Trophoblast cell (in vitro differentiated cells and primary cell): ENCODE results near the gene NCAM1.
A peak's percentile ranks its signal among the peaks of the same experiment; 100 is the strongest.

Source experiments
- DNase-seq, 2 donors: peaks; one replicate each; pipeline ENCODE4 v3.0.0-alpha.2; 2016
- H2AFZ ChIP-seq: 2 replicates; pipeline ENCODE4 v1.6.1; 2013; ENCODE audit warnings: low read length, moderate library complexity, mild to moderate bottlenecking; ENCODE audit not compliant: insufficient read depth, poor library complexity
- H2AK5ac ChIP-seq: 2 replicates; pipeline ENCODE4 v1.6.1; 2013; ENCODE audit warnings: mild to moderate bottlenecking, low read length
- H2BK120ac ChIP-seq: 2 replicates; pipeline ENCODE4 v1.6.1; 2013; ENCODE audit warnings: low read length, mild to moderate bottlenecking, moderate library complexity; ENCODE audit not compliant: insufficient read depth, poor library complexity
- H2BK12ac ChIP-seq: 2 replicates; pipeline ENCODE4 v1.6.1; 2013; ENCODE audit warnings: mild to moderate bottlenecking, low read length, moderate library complexity
- H2BK5ac ChIP-seq: 2 replicates; pipeline ENCODE4 v1.6.1; 2013; ENCODE audit warnings: low read length, low read depth, moderate library complexity, mild to moderate bottlenecking; ENCODE audit not compliant: poor library complexity
- H3K14ac ChIP-seq: 2 replicates; pipeline ENCODE4 v1.6.1; 2013; ENCODE audit warnings: mild to moderate bottlenecking, low read length
- H3K18ac ChIP-seq: 2 replicates; pipeline ENCODE4 v1.6.1; 2013; ENCODE audit warnings: mild to moderate bottlenecking, low read length
- H3K23ac ChIP-seq: 2 replicates; pipeline ENCODE4 v1.6.1; 2013; ENCODE audit warnings: low read length
- H3K27ac ChIP-seq: 2 replicates; pipeline ENCODE4 v1.5.1; 2013; ENCODE audit warnings: low read depth, mild to moderate bottlenecking, inconsistent platforms, low read length, moderate library complexity
- H3K27me3 ChIP-seq: 2 replicates; pipeline ENCODE4 v1.6.1; 2013; ENCODE audit warnings: inconsistent platforms, mild to moderate bottlenecking, low read length, moderate library complexity; ENCODE audit not compliant: insufficient read depth
- H3K36me3 ChIP-seq, 2 experiments: 1 replicate in 1 of 2; 2 replicates in 1 of 2; pipeline ENCODE4 v1.6.1; 2013; ENCODE audit warnings: low read length in 2 of 2, mild to moderate bottlenecking in 2 of 2, moderate library complexity in 1 of 2; ENCODE audit not compliant: insufficient read depth in 2 of 2, control insufficient read depth in 1 of 2
- H3K4ac ChIP-seq: 2 replicates; pipeline ENCODE4 v1.6.1; 2013; ENCODE audit warnings: low read depth, mild to moderate bottlenecking, low read length, moderate library complexity
- H3K4me1 ChIP-seq, 2 experiments: 1 replicate in 1 of 2; 2 replicates in 1 of 2; pipeline ENCODE4 v1.6.1; 2013; ENCODE audit warnings: low read length in 2 of 2, mild to moderate bottlenecking in 2 of 2, moderate library complexity in 1 of 2; ENCODE audit not compliant: insufficient read depth in 2 of 2, control insufficient read depth in 1 of 2
- H3K4me2 ChIP-seq: 2 replicates; pipeline ENCODE4 v1.6.1; 2013; ENCODE audit warnings: inconsistent platforms, mild to moderate bottlenecking, low read length, moderate library complexity
- H3K4me3 ChIP-seq: 2 replicates; pipeline ENCODE4 v1.5.1; 2013; ENCODE audit warnings: mild to moderate bottlenecking, low read depth, low read length, inconsistent platforms
- H3K79me1 ChIP-seq: one replicate; pipeline ENCODE4 v1.6.1; 2013; ENCODE audit warnings: low read length
- H3K79me2 ChIP-seq: 2 replicates; pipeline ENCODE4 v1.6.1; 2013; ENCODE audit warnings: low read length, mild to moderate bottlenecking; ENCODE audit not compliant: control insufficient read depth, insufficient read depth, poor library complexity
- H3K9ac ChIP-seq: 2 replicates; pipeline ENCODE4 v1.6.1; 2013; ENCODE audit warnings: mild to moderate bottlenecking, low read length
- H3K9me3 ChIP-seq: 2 replicates; pipeline ENCODE4 v1.6.1; 2013; ENCODE audit warnings: low read depth, mild to moderate bottlenecking, control low read depth, inconsistent platforms, low read length; ENCODE audit not compliant: insufficient read depth
- H4K12ac ChIP-seq: 2 replicates; pipeline ENCODE4 v1.6.1; 2013; ENCODE audit warnings: low read depth, mild to moderate bottlenecking, low read length, moderate library complexity
- H4K8ac ChIP-seq: 2 replicates; pipeline ENCODE4 v1.6.1; 2013; ENCODE audit warnings: low read depth, mild to moderate bottlenecking, low read length, moderate library complexity
- H4K91ac ChIP-seq: one replicate; pipeline ENCODE4 v1.6.1; 2013; ENCODE audit warnings: low read depth, mild to moderate bottlenecking, low read length, moderate library complexity
- WGBS: extraction: QIAGEN DNeasy Blood & Tissue Kit; methylation state at CpG from one replicate; pipeline ENCODE4 v1.1.7; 2013; ENCODE audit warnings: missing lambda C conversion rate; ENCODE audit not compliant: insufficient read length, insufficient coverage; ENCODE audit errors: extremely low coverage; 5-methylcytosine and 5-hydroxymethylcytosine counted together

NCAM1 gene

GRCh38 chr11:112928136-112928535, 33.1 kb upstream of the NCAM1 start:
- no CpG with 5 or more reads among the region's 3 CpGs for WGBS
- Histone ChIP-seq H3K36me3 (no peaks in the 10 kb centered on the region), H3K4ac (no peak overlapping the region), H3K23ac (no peak overlapping the region), H4K8ac (no peak overlapping the region), H4K91ac (no peak overlapping the region), H3K18ac (no peak overlapping the region), H3K27me3 (no peaks in the 10 kb centered on the region), H2AFZ (no peak overlapping the region), H3K79me2 (no peaks in the 10 kb centered on the region), H2BK5ac (no peak overlapping the region), H3K27ac (no peak overlapping the region), H3K4me3 (no peak overlapping the region), H3K4me1 (peaks cover 3 to 5% of the 10 kb centered on the region in 2 experiments), H3K14ac (no peak overlapping the region), H2BK12ac (no peak overlapping the region), H2BK120ac (no peak overlapping the region), H3K9me3 (no peaks in the 10 kb centered on the region), H3K79me1 (no peaks in the 10 kb centered on the region), H3K9ac (no peak overlapping the region), H3K4me2 (no peak overlapping the region), H2AK5ac (no peak overlapping the region), H4K12ac (no peak overlapping the region)
- DNase-seq = peak; percentile 72 to 81

GRCh38 chr11:112929432-112929831, 31.8 kb upstream of the NCAM1 start:
- no CpG with 5 or more reads among the region's 4 CpGs for WGBS
- H3K79me2 ChIP-seq = no peaks in the 10 kb centered on the region
- H2BK12ac ChIP-seq = no peak overlapping the region

GRCh38 chr11:112931703-112932102, 29.5 kb upstream of the NCAM1 start:
- Histone ChIP-seq H4K8ac (no peak overlapping the region), H2BK120ac (no peak overlapping the region), H3K18ac (no peak overlapping the region), H3K36me3 (no peaks in the 10 kb centered on the region), H2AK5ac (no peak overlapping the region), H4K12ac (no peak overlapping the region), H3K14ac (no peak overlapping the region), H3K27me3 (no peaks in the 10 kb centered on the region), H3K4me2 (no peak overlapping the region), H2BK5ac (no peak overlapping the region), H3K23ac (no peak overlapping the region), H2BK12ac (no peak overlapping the region), H3K4me3 (no peak overlapping the region), H3K27ac (no peak overlapping the region), H3K4me1 (peaks cover 3 to 5% of the 10 kb centered on the region in 2 experiments), H3K79me1 (no peaks in the 10 kb centered on the region), H4K91ac (no peak overlapping the region), H3K79me2 (no peaks in the 10 kb centered on the region), H3K9ac (no peak overlapping the region), H3K4ac (no peak overlapping the region), H3K9me3 (no peaks in the 10 kb centered on the region), H2AFZ (no peak overlapping the region)
- WGBS = no CpG with 5 or more reads among the region's 4 CpGs
- no peak for DNase-seq

More at GRCh38 chr11:112929432-112929831, 31.8 kb upstream of the NCAM1 start:
- no peaks in the 10 kb centered on the region for H3K36me3 ChIP-seq
- no peak overlapping the region for H3K23ac ChIP-seq
- H2BK5ac ChIP-seq = no peak overlapping the region
- H2BK120ac ChIP-seq = no peak overlapping the region
- H3K4me1 ChIP-seq = peaks cover 3 to 5% of the 10 kb centered on the region in 2 experiments
- H3K4me2 ChIP-seq = no peak overlapping the region
- H3K27me3 ChIP-seq = no peaks in the 10 kb centered on the region
- no peak overlapping the region for H4K12ac ChIP-seq
- no peak overlapping the region for H3K18ac ChIP-seq
- no peak overlapping the region for H4K91ac ChIP-seq
- H3K27ac ChIP-seq = no peak overlapping the region
- no peak overlapping the region for H4K8ac ChIP-seq
- no peak for DNase-seq
- H3K9ac ChIP-seq = no peak overlapping the region
- H2AFZ ChIP-seq = no peak overlapping the region
- H3K9me3 ChIP-seq = no peaks in the 10 kb centered on the region
- no peak overlapping the region for H3K4ac ChIP-seq
- no peaks in the 10 kb centered on the region for H3K79me1 ChIP-seq
- no peak overlapping the region for H3K14ac ChIP-seq
- no peak overlapping the region for H3K4me3 ChIP-seq
- H2AK5ac ChIP-seq = no peak overlapping the region

GRCh38 chr11:112932593-112932992, 28.6 kb upstream of the NCAM1 start:
- H2BK12ac ChIP-seq = no peak overlapping the region
- no peak overlapping the region for H3K14ac ChIP-seq
- H3K4me1 ChIP-seq = peaks cover 2 to 5% of the 10 kb centered on the region in 2 experiments
- no peaks in the 10 kb centered on the region for H3K9me3 ChIP-seq
- H3K36me3 ChIP-seq = no peaks in the 10 kb centered on the region
- no peak overlapping the region for H2BK5ac ChIP-seq
- no peak overlapping the region for H2BK120ac ChIP-seq
- no peak overlapping the region for H4K91ac ChIP-seq
- no peak overlapping the region for H3K4ac ChIP-seq
- H3K79me2 ChIP-seq = no peaks in the 10 kb centered on the region
- no peak overlapping the region for H3K27ac ChIP-seq
- H3K27me3 ChIP-seq = no peaks in the 10 kb centered on the region
- no peak overlapping the region for H4K8ac ChIP-seq
- H4K12ac ChIP-seq = no peak overlapping the region
- H3K4me3 ChIP-seq = no peak overlapping the region
- no peaks in the 10 kb centered on the region for H3K79me1 ChIP-seq
- no peak overlapping the region for H2AK5ac ChIP-seq
- no CpG with 5 or more reads among the region's 4 CpGs for WGBS
- no peak overlapping the region for H3K23ac ChIP-seq
- no peak overlapping the region for H3K9ac ChIP-seq
- H3K4me2 ChIP-seq = no peak overlapping the region
- H2AFZ ChIP-seq = no peak overlapping the region
- H3K18ac ChIP-seq = no peak overlapping the region
- no peak for DNase-seq
